ENCODE measurements around the gene UBE2D1.

GRCh38 chr10:58415757-58416156 lies 81.0 kb downstream of the UBE2D1 start:
- TF ChIP-seq CTCF (IDR thresholded peaks at IDR 0.05) (no peak), POLR2A (IDR thresholded peaks at IDR 0.05) (no peak)

Data from body of pancreas (tissue), 4 donors.